Stimulated activated naive B cell treated with anti-CD40 and anti-IgM and Interleukin-4, amounts not matched to agents 10 μg/mL and 1 μg/mL and 100 μg/mL, for 72 hours (primary cell): ENCODE data around the gene FUZ.

Source experiments
- ATAC-seq, 2 donors: fragments of 150-1000 bp; cut with Tn5 transposase; replicated peaks; 2 replicates each; pipeline ENCODE4 v1.10.0; 2021; ENCODE audit warnings: moderate library complexity in 1 of 2
- DNase-seq: peaks from one replicate; pipeline ENCODE4 v3.0.0; 2021
- H3K27ac Mint-ChIP-seq: one replicate; pipeline ENCODE4 v1.8.0; 2022; ENCODE audit warnings: mild to moderate bottlenecking, mixed read lengths
- H3K27me3 Mint-ChIP-seq, 2 donors: one replicate each; pipeline ENCODE4 v1.8.0; 2022; ENCODE audit warnings: mixed read lengths in 2 of 2
- H3K36me3 Mint-ChIP-seq, 2 donors: one replicate each; pipeline ENCODE4 v1.8.0; 2022; ENCODE audit warnings: mixed read lengths in 2 of 2, mild to moderate bottlenecking in 1 of 2
- H3K4me1 Mint-ChIP-seq, 2 donors: one replicate each; pipeline ENCODE4 v1.8.0; 2022; ENCODE audit warnings: mixed read lengths in 2 of 2, mild to moderate bottlenecking in 1 of 2
- H3K4me3 Mint-ChIP-seq, 2 donors: one replicate each; pipeline ENCODE4 v1.8.0; 2022; ENCODE audit warnings: mild to moderate bottlenecking in 2 of 2, mixed read lengths in 2 of 2, moderate library complexity in 1 of 2
- H3K9me3 Mint-ChIP-seq, 2 donors: one replicate each; pipeline ENCODE4 v1.8.0; 2022; ENCODE audit warnings: mixed read lengths in 2 of 2, mild to moderate bottlenecking in 1 of 2

The FUZ gene

DNA sequence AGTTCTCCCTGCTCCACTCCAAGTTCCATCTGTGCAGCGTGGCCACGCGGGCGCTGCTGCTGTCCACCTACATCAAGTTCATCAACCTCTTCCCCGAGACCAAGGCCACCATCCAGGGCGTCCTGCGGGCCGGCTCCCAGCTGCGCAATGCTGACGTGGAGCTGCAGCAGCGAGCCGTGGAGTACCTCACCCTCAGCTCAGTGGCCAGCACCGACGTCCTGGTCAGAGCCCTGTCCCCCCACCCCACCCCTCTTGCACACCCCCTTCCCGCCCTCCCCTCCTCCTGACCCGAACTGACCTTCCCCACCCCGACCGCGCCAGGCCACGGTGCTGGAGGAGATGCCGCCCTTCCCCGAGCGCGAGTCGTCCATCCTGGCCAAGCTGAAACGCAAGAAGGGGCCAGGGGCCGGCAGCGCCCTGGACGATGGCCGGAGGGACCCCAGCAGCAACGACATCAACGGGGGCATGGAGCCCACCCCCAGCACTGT is 11.6 kb downstream of the FUZ start:
- Mint-ChIP-seq H3K27ac (no peak overlapping the region), H3K36me3 (peaks cover 52 to 57% of the 10 kb centered on the region in 2 donors), H3K4me3 (no peak overlapping the region), H3K27me3 (no peaks in the 10 kb centered on the region), H3K9me3 (no peaks in the 10 kb centered on the region), H3K4me1 (peaks cover 0 to 2% of the 10 kb centered on the region in 2 donors)
- ATAC-seq, result no peak
- DNase-seq, result no peak

DNA sequence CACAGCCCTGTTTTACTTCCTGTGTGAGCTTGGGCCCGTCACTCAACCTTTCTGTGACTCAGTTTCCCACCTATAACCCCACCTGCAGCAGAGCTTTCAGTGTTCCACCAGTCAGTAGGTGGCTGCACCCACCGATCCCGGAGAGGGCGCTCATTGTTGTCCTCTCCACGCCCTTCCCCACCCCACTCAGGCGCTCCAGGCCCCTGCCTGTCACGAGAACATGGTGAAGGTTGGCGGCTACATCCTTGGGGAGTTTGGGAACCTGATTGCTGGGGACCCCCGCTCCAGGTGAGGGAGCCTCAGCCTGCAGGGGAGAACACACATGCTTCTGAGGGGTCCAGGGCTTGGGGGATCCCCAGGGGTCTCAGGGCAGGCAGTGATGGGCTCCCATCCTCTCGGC is 12.3 kb downstream of the FUZ start:
- Mint-ChIP-seq H3K36me3 (peaks cover 52 to 55% of the 10 kb centered on the region in 2 donors), H3K4me1 (no peaks in the 10 kb centered on the region), H3K4me3 (no peak overlapping the region), H3K9me3 (no peaks in the 10 kb centered on the region), H3K27me3 (no peaks in the 10 kb centered on the region), H3K27ac (no peak overlapping the region)
- DNase-seq (no peak), ATAC-seq (no peak)

DNA sequence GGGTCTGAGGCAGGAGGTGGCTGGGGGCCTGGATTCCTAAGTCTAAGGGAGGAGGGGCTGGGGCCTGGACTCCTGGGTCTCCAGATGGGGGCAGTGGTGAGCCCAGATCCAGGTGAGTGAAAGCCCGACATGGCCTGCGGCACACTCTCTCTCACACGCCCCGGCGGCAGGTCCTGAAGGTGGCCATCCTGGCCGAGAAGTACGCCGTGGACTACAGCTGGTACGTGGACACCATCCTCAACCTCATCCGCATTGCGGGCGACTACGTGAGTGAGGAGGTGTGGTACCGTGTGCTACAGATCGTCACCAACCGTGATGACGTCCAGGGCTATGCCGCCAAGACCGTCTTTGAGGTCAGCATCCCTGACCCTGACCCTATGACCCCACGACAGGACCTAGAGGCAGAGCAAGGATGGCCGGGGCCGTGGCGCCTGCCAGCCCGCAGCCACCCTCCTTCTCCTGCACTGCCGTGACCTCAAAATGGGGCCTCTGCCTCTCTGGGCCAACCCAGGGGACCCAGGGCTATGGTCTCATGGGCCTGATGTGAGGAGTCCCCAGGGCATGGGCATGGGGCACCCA is 13.2 kb downstream of the FUZ start:
- H3K36me3 Mint-ChIP-seq, result peaks cover 61 to 64% of the 10 kb centered on the region in 2 donors
- peak in 1 of 2 donors; percentile 33 for ATAC-seq
- no peak overlapping the region for H3K27ac Mint-ChIP-seq
- H3K4me3 Mint-ChIP-seq, result no peak overlapping the region
- H3K9me3 Mint-ChIP-seq, result no peaks in the 10 kb centered on the region
- no peaks in the 10 kb centered on the region for H3K27me3 Mint-ChIP-seq
- H3K4me1 Mint-ChIP-seq, result no peaks in the 10 kb centered on the region
- no peak for DNase-seq

DNA sequence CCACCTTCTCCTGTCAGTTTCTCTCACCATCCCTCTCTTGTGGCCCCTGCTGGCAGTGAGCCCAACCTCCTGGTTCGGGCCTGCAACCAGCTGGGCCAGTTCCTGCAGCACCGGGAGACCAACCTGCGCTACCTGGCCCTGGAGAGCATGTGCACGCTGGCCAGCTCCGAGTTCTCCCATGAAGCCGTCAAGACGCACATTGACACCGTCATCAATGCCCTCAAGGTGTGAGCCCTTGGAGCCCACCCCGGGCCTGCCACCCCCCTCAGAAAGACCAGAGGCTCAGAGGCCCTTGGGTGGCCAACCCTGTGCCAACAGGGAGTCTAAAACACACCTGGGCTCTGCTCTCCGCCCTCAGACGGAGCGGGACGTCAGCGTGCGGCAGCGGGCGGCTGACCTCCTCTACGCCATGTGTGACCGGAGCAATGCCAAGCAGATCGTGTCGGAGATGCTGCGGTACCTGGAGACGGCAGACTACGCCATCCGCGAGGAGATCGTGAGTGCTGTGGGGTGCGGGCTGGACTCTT is 13.8 kb downstream of the FUZ start:
- Mint-ChIP-seq H3K36me3 (peaks cover 63 to 70% of the 10 kb centered on the region in 2 donors), H3K27me3 (no peaks in the 10 kb centered on the region), H3K4me3 (no peak overlapping the region), H3K4me1 (no peaks in the 10 kb centered on the region), H3K27ac (no peak overlapping the region), H3K9me3 (no peaks in the 10 kb centered on the region)
- DNase-seq, result no peak
- no peak for ATAC-seq

DNA sequence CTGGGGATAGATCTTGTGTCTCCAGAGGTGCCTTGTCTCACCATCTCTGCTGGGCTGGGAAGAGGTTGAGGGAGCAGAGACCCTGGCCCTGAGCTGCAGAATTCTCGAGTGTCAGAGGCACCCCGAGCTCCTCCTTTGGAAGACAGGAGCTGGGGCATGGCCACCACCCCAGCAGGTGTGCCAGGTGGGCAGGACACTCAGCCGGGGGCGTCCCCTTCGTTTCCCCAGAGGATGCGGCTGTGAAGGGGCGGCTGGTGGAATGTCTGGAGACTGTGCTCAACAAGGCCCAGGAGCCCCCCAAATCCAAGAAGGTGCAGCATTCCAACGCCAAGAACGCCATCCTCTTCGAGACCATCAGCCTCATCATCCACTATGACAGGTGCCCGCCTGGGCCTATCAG is 14.5 kb downstream of the FUZ start:
- Mint-ChIP-seq H3K36me3 (peaks cover 60 to 71% of the 10 kb centered on the region in 2 donors), H3K4me1 (peaks cover under 1% of the 10 kb centered on the region in 2 donors), H3K4me3 (no peak overlapping the region), H3K9me3 (no peaks in the 10 kb centered on the region), H3K27ac (no peak overlapping the region), H3K27me3 (no peaks in the 10 kb centered on the region)
- DNase-seq (no peak), ATAC-seq (no peak)

DNA sequence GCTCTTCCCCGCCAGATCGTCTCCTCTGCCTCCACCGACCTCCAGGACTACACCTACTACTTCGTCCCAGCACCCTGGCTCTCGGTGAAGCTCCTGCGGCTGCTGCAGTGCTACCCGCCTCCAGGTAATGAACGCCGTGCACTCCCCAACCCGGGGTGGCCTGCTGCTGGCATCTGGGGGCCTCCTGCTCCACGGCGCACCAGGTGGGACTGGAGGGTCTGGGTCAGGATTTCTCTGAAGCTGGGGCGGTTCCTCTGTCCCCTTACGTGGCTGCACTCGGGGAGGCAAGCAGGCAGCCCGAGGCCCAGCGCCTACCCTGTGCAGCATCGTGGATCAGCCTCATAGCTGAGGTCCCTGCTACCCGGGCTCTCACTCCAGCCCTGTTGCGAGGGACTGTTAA is 17.5 kb downstream of the FUZ start:
- DNase-seq (no peak), ATAC-seq (no peak)
- H3K36me3 Mint-ChIP-seq, result peaks cover 64 to 73% of the 10 kb centered on the region in 2 donors
- no peak overlapping the region for H3K27ac Mint-ChIP-seq
- H3K4me1 Mint-ChIP-seq, result peaks cover 4 to 6% of the 10 kb centered on the region in 2 donors
- H3K4me3 Mint-ChIP-seq, result no peak overlapping the region
- H3K9me3 Mint-ChIP-seq, result no peaks in the 10 kb centered on the region
- H3K27me3 Mint-ChIP-seq, result no peaks in the 10 kb centered on the region

DNA sequence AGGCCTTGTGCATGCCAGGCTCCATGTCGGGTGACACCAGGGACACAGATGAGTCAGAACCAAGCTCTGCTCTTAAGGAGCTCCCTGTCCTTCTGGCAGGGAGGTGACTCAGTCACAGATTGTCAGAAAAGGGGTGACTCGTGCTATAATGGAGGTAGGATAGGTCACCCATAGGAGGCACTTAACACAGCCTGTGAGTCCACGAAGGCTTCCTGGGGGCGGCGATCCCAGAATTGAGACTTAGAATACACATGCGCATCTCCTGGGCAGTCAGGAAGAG is 19.6 kb downstream of the FUZ start:
- peak overlapping the region; percentile 65 for H3K27ac Mint-ChIP-seq
- no peaks in the 10 kb centered on the region for H3K27me3 Mint-ChIP-seq
- H3K4me3 Mint-ChIP-seq, result no peak overlapping the region
- DNase-seq, result no peak
- no peaks in the 10 kb centered on the region for H3K9me3 Mint-ChIP-seq
- ATAC-seq, result peak; percentile 50 to 55
- H3K4me1 Mint-ChIP-seq, result peaks cover 4 to 6% of the 10 kb centered on the region in 2 donors
- peaks cover 54 to 73% of the 10 kb centered on the region in 2 donors for H3K36me3 Mint-ChIP-seq

DNA sequence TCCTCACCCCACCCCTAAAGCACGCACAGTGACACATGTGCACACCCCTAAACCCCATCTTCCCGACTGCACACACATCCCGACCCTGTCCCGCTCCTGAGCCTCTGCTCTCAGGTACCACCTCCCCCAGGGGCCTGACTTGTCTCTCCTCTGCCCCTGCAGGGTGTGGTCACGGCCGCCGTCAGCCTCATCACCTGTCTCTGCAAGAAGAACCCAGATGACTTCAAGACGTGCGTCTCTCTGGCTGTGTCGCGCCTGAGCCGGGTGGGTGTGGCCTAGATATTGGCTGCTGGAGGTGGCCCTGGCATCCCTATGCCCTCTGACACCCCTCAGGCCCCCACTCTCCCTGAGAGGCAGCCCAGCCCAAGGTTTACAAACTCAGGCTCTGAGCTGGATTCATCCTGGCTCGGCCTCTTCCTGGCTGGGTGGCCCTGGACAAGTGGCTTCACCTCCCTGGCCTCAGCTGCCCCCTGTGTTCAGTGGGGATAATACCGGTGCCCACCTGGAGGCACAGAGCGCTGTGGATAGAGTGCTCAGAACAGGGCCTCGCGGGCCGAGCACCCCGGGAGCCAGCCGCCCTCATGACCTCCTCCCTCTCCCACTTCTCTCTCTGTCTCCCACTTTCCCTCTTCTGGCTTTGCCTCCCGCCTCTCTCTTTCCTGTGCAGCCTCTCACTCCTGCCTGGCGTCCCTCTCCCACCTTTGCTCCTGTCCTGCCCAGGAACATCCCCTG is 20.1 kb downstream of the FUZ start:
- peaks cover 53 to 73% of the 10 kb centered on the region in 2 donors for H3K36me3 Mint-ChIP-seq
- H3K4me1 Mint-ChIP-seq, result peaks cover 4 to 6% of the 10 kb centered on the region in 2 donors
- no peak for DNase-seq
- peak overlapping the region; percentile 65 for H3K27ac Mint-ChIP-seq
- H3K9me3 Mint-ChIP-seq, result no peaks in the 10 kb centered on the region
- H3K27me3 Mint-ChIP-seq, result no peaks in the 10 kb centered on the region
- ATAC-seq, result no peak
- no peak overlapping the region for H3K4me3 Mint-ChIP-seq

DNA sequence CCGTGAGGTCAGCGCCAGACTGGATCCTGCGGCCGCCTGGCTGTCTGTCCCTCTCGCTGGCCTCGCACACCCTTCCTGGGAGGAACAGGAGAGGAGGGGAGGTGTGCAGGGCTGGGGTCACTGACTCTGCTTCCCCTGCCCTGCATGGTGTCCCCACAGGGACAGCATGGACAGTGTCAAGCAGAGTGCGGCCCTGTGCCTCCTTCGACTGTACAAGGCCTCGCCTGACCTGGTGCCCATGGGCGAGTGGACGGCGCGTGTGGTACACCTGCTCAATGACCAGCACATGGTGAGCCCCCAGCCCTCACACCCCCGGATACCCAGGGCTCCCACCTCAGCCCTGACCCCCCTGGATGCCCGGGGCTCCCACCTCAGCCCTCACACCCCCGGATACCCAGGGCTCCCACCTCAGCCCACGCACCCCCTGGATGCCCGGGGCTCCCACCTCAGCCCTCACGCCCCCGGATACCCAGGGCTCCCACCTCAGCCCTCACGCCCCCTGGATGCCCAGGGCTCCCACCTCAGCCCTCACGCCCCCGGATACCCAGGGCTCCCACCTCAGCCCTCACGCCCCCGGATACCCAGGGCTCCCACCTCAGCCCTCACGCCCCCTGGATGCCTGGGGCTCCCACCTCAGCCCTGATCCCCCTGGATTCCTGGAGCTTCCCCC is 21.2 kb downstream of the FUZ start:
- Mint-ChIP-seq H3K4me3 (no peak overlapping the region), H3K27me3 (no peaks in the 10 kb centered on the region), H3K4me1 (peaks cover 4 to 6% of the 10 kb centered on the region in 2 donors), H3K9me3 (no peaks in the 10 kb centered on the region), H3K36me3 (peaks cover 55 to 77% of the 10 kb centered on the region in 2 donors), H3K27ac (no peak overlapping the region)
- DNase-seq, result no peak
- no peak for ATAC-seq

DNA sequence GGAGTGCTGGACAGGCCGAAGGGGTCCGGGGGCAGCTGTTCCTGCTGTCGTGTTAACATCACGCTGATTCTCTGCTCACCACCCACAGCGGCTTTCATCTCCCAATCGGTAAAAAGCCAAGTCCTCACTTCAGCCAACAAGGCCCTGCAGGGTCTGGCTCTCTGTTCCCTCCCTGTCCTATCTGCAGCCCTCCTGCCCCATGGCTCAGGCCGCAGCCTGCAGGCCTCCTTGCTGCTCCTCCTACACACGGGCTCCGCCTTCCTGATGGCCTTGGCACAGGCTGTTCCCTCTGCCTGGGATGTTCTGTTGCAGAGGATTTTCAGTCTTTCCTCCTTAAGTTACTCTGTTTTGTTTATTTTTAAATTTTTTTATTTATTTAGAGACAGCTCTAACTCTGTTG is 22.2 kb downstream of the FUZ start:
- H3K27ac Mint-ChIP-seq, result no peak overlapping the region
- peaks cover 6 to 9% of the 10 kb centered on the region in 2 donors for H3K4me1 Mint-ChIP-seq
- H3K9me3 Mint-ChIP-seq, result no peaks in the 10 kb centered on the region
- H3K27me3 Mint-ChIP-seq, result no peaks in the 10 kb centered on the region
- peaks cover 54 to 78% of the 10 kb centered on the region in 2 donors for H3K36me3 Mint-ChIP-seq
- ATAC-seq (no peak), DNase-seq (no peak)
- no peak overlapping the region for H3K4me3 Mint-ChIP-seq

DNA sequence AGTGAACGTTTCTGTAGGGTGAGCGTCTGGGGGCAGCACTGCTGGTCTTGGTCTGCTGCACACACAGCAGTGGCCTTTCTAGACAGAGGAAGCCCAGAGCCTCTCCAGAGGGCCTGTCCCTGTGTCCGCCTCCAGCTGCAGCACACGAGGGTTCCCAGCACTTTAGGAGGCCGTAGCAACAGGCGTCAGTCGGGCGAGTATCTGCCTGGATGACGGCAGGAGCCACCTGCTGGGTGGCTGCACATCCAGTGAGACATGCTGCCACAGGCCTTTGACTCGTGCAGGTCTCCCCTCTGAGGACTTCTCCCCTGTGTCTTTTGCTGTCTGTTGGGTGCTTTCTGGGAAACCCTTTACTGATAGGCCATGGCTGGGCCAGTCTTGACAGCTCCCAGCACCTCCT is 24.2 kb downstream of the FUZ start:
- peaks cover 6 to 9% of the 10 kb centered on the region in 2 donors for H3K4me1 Mint-ChIP-seq
- no peak overlapping the region for H3K4me3 Mint-ChIP-seq
- no peaks in the 10 kb centered on the region for H3K9me3 Mint-ChIP-seq
- DNase-seq (no peak), ATAC-seq (no peak)
- H3K36me3 Mint-ChIP-seq, result peaks cover 49 to 71% of the 10 kb centered on the region in 2 donors
- H3K27ac Mint-ChIP-seq, result no peak overlapping the region
- H3K27me3 Mint-ChIP-seq, result no peaks in the 10 kb centered on the region

DNA sequence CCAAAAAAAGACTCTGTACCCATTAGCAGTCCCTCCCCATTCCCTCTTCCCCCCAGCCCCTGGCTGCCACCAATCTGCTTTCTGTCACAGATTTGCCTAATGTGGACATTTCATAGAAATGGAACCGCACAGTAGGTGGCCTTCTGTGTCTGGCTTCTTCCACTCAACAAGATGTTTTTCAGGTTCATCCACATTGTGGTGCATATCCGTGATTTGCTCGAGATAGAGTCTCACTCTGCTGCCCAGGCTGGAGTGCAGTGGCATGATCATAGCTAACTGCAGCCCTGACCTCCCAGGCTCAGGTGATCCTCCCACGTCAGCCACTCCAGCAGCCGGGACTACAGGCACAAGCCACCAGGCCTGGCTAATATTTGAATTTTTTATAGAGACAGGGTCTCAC is 25.3 kb downstream of the FUZ start:
- Mint-ChIP-seq H3K36me3 (peaks cover 52 to 73% of the 10 kb centered on the region in 2 donors), H3K27ac (no peak overlapping the region), H3K27me3 (no peaks in the 10 kb centered on the region), H3K4me3 (no peak overlapping the region), H3K9me3 (no peaks in the 10 kb centered on the region), H3K4me1 (peaks cover 0 to 4% of the 10 kb centered on the region in 2 donors)
- DNase-seq, result no peak
- ATAC-seq, result no peak

DNA sequence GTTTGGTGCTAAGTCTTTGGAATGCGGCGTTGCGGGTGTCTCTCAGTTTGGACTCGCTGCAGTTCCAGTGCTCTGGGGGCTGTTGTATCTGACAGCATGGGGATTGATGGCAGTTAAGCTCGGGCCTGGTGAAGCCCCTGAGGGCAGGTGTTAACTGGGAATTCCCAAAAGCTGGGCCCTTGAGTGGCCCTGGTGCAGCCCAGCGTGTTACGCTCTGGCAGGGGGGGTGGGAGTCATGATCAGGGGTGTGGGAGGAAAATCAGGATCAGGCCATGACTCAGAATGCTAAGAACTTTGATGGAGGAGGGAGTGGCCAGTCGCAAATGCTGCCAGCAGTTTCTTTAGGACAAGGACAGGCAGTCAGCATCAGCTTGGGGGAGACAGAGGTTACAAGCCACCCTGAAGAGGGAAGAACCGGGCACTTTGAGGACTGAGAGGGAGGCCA is 26.7 kb downstream of the FUZ start:
- no peak for ATAC-seq
- Mint-ChIP-seq H3K27ac (peak overlapping the region; percentile 31), H3K36me3 (peaks cover 43 to 74% of the 10 kb centered on the region in 2 donors), H3K9me3 (no peaks in the 10 kb centered on the region), H3K4me3 (no peak overlapping the region), H3K27me3 (no peaks in the 10 kb centered on the region), H3K4me1 (peaks cover 2 to 4% of the 10 kb centered on the region in 2 donors)
- DNase-seq, result no peak

DNA sequence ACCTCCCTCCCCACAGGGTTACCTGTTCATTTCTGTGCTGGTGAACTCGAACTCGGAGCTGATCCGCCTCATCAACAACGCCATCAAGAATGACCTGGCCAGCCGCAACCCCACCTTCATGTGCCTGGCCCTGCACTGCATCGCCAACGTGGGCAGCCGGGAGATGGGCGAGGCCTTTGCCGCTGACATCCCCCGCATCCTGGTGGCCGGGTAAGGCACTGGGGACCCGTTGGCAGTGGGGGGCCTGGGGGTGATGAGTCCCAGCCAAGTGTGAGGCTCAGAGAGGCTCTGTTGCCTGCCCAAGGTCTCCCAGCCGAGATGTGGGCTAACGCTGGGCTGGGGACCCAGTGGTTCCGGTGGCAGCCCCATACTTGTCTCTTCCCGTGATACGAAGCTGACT is 30.6 kb downstream of the FUZ start:
- Mint-ChIP-seq H3K9me3 (no peaks in the 10 kb centered on the region), H3K4me1 (peaks cover 23% of the 10 kb centered on the region in 2 donors), H3K27ac (peak overlapping the region; percentile 47), H3K4me3 (no peak overlapping the region), H3K36me3 (peaks cover 42 to 62% of the 10 kb centered on the region in 2 donors), H3K27me3 (no peaks in the 10 kb centered on the region)
- DNase-seq (no peak), ATAC-seq (no peak)
